Thyroid gland (tissue), 4 donors: ENCODE results near the gene UBE2U. TPM values are rescaled to one million over a fixed set of nuclear protein-coding genes. Genes with fewer than 3 reads are reported as not detected.

ENCODE experiments used
- DNase-seq, 2 donors: peaks; one replicate each; pipeline ENCODE4 v3.0.0-alpha.2; 2019
- H3K27ac ChIP-seq, 3 donors: fragments of 200-600 bp; sonication (generic); 1 replicate in 2 of 3; 2 replicates in 1 of 3; pipeline ENCODE4 v1.5.1; 2016 to 2019; ENCODE audit warnings: mild to moderate bottlenecking in 1 of 3, moderate library complexity in 1 of 3
- H3K27me3 ChIP-seq: fragments of 200-600 bp; sonication (generic); one replicate; pipeline ENCODE4 v1.5.1; 2019
- H3K36me3 ChIP-seq, 2 donors: fragments of 200-600 bp; sonication (generic); one replicate each; pipeline ENCODE4 v1.5.1; 2016 to 2019
- H3K4me1 ChIP-seq, 2 donors: fragments of 200-600 bp; sonication (generic); one replicate each; pipeline ENCODE4 v1.5.1; 2017 to 2019
- H3K4me3 ChIP-seq, 3 donors: fragments of 200-600 bp; sonication (generic); replicated peaks in 1 of 3; 1 replicate in 2 of 3; 2 replicates in 1 of 3; pipeline ENCODE4 v1.5.1; 2016; ENCODE audit warnings: mild to moderate bottlenecking in 1 of 3
- H3K9me3 ChIP-seq: fragments of 200-600 bp; sonication (generic); one replicate; pipeline ENCODE4 v1.5.1; 2017
- POLR2A ChIP-seq, 2 donors: fragments of 450-650 bp; IDR thresholded peaks; one replicate each; pipeline ENCODE4 v1.6.1; 2017; ENCODE audit warnings: antibody characterized with exemption in 2 of 2, mild to moderate bottlenecking in 2 of 2, moderate library complexity in 1 of 2
- WGBS, 2 donors: methylation state at CpG; one replicate each; pipeline ENCODE4 v1.1.5; 2017; 5-methylcytosine and 5-hydroxymethylcytosine counted together
- intact Hi-C: fragments of 100-400 bp; cut with DNase I; formaldehyde crosslinking; loops from one replicate; pipeline ENCODE4 v1.15.1; 2023
- total RNA-seq, 4 donors: library from RNA; depleted of rRNA; stranded (reverse); fragments of >200 nt; gene quantifications; one replicate each; pipeline ENCODE4 v1.2.3, GENCODE V29; 2016
- TF ChIP-seq, protein P1 (sequence below), 6 experiments: fragments of 200-600 bp in 3 of 6; fragments of 450-650 bp in 3 of 6; sonication (generic) in 3 of 6; IDR thresholded peaks; one replicate each; pipeline ENCODE4 v1.5.1; 2016 to 2019; ENCODE audit warnings: antibody characterized with exemption in 6 of 6, mild to moderate bottlenecking in 2 of 6, inconsistent platforms in 1 of 6, moderate library complexity in 1 of 6

UBE2U gene
- total RNA-seq, 4 donors from 2014 or later = not detected

DNA sequence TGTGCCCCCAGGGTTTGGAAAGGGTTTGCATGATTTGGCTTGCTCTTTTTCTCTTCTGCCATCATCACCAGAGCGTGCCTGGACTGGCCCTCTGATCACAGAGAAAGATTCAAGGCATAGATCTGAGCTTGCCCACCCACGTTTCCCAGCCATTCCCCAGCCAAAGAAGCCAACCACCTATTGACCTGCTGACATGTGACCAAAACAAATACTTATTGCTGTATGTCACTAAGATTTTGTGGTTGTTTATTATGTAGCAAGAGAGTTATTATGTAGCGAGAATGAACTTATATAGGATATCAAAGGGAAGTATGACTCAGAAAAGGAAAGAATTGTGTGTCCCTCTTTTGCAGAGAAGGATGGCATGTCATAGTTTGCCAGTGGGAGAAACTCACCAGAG lies 59.9 kb downstream of the UBE2U start:
- Histone ChIP-seq H3K9me3 (no peaks in the 10 kb centered on the region), H3K4me1 (no peaks in the 10 kb centered on the region), H3K4me3 (no peak overlapping the region), H3K27me3 (no peaks in the 10 kb centered on the region), H3K36me3 (no peaks in the 10 kb centered on the region), H3K27ac (no peak overlapping the region)
- intact Hi-C loops = no loop called here
- no peak for TF ChIP-seq POLR2A (IDR thresholded peaks at IDR 0.05)
- WGBS, 2 donors = 88% methylated on average over 3 of the region's 3 CpGs
- no peak for DNase-seq

DNA sequence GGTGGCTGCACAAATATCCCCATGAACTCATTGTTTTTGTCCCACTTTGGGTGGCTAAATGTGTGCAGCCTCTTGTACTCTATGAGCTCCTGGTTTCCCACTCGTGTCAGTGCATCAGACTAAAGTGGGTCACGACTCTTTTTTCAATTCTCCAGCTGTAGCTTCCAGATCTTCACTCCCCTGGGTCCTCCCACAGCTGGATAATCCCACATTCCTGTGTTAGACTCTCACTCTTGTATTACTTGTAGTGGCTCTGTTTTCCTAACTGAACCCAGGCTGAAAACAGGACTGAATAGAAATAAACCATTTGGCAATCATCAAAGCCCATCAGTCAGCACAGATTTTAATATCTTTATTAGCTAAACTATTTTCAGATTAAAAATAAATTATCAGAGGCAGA lies 60.4 kb downstream of the UBE2U start:
- no peaks in the 10 kb centered on the region for H3K4me1 ChIP-seq
- no peak overlapping the region for H3K4me3 ChIP-seq
- DNase-seq = no peak
- intact Hi-C loops = no loop called here
- H3K36me3 ChIP-seq = no peaks in the 10 kb centered on the region
- no peak overlapping the region for H3K27ac ChIP-seq
- H3K9me3 ChIP-seq = no peaks in the 10 kb centered on the region
- WGBS, 2 donors = 50 to 70% methylated on average over 2 of the region's 2 CpGs
- no peaks in the 10 kb centered on the region for H3K27me3 ChIP-seq
- TF ChIP-seq, protein P1, sequence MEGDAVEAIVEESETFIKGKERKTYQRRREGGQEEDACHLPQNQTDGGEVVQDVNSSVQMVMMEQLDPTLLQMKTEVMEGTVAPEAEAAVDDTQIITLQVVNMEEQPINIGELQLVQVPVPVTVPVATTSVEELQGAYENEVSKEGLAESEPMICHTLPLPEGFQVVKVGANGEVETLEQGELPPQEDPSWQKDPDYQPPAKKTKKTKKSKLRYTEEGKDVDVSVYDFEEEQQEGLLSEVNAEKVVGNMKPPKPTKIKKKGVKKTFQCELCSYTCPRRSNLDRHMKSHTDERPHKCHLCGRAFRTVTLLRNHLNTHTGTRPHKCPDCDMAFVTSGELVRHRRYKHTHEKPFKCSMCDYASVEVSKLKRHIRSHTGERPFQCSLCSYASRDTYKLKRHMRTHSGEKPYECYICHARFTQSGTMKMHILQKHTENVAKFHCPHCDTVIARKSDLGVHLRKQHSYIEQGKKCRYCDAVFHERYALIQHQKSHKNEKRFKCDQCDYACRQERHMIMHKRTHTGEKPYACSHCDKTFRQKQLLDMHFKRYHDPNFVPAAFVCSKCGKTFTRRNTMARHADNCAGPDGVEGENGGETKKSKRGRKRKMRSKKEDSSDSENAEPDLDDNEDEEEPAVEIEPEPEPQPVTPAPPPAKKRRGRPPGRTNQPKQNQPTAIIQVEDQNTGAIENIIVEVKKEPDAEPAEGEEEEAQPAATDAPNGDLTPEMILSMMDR (IDR thresholded peaks at IDR 0.05) = no peak
- no peak for TF ChIP-seq POLR2A (IDR thresholded peaks at IDR 0.05)

DNA sequence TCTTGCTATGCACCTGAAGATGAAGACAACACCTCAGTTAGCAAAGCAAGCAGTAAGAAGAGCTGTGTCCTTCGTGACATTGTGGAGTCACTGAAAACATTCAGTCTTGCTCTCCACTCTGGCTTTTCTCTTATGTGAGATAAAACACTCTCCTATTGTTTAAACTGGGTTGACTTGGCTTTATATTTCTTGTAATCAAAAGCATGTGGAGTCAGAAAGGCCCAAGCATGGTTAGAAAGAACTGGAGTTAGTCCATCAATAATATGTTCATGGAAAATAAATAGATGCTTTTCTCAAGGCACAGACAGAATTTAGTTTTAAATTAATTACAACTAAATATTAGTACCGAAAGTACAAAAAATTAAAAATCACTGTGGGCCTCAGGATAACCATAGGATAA lies 61.7 kb downstream of the UBE2U start:
- 77 to 83% methylated on average over 2 of the region's 2 CpGs for WGBS, 2 donors
- Histone ChIP-seq H3K27me3 (no peaks in the 10 kb centered on the region), H3K36me3 (no peaks in the 10 kb centered on the region), H3K27ac (no peak overlapping the region), H3K9me3 (no peaks in the 10 kb centered on the region), H3K4me3 (no peak overlapping the region), H3K4me1 (peaks cover 0 to 5% of the 10 kb centered on the region in 2 donors)
- DNase-seq = no peak
- intact Hi-C loops = no loop called here
- TF ChIP-seq POLR2A (IDR thresholded peaks at IDR 0.05) = no peak
- TF ChIP-seq, protein P1 (IDR thresholded peaks at IDR 0.05) = no peak

GRCh38 chr1:64266991-64267390 lies 63.6 kb downstream of the UBE2U start:
- no peaks in the 10 kb centered on the region for H3K27me3 ChIP-seq
- no peak for TF ChIP-seq POLR2A (IDR thresholded peaks at IDR 0.05)
- no peak overlapping the region for H3K27ac ChIP-seq
- H3K9me3 ChIP-seq = no peaks in the 10 kb centered on the region
- DNase-seq = no peak
- WGBS, 2 donors = 59 to 78% methylated on average over 2 of the region's 2 CpGs
- intact Hi-C loops = no loop called here
- peaks cover 0 to 5% of the 10 kb centered on the region in 2 donors for H3K4me1 ChIP-seq
- H3K36me3 ChIP-seq = no peaks in the 10 kb centered on the region
- H3K4me3 ChIP-seq = no peak overlapping the region

- peak; percentile 71 to 80 for DNase-seq
- H3K4me3 ChIP-seq = no peak overlapping the region
- H3K36me3 ChIP-seq = no peaks in the 10 kb centered on the region
- no peak overlapping the region for H3K27ac ChIP-seq
- WGBS, 2 donors = 52 to 53% methylated on average over 23 of the region's 23 CpGs
- no peaks in the 10 kb centered on the region for H3K27me3 ChIP-seq
- H3K4me1 ChIP-seq = peaks cover 0 to 5% of the 10 kb centered on the region in 2 donors
- no peak for TF ChIP-seq POLR2A (IDR thresholded peaks at IDR 0.05)
- TF ChIP-seq, protein P1 (IDR thresholded peaks at IDR 0.05) = peak; percentile 32 to 87 (median 72)
- no peaks in the 10 kb centered on the region for H3K9me3 ChIP-seq
- intact Hi-C loops = loop anchor here (2.0 kb wide), 1 partner anchor 556 kb away; no protein-coding TSS in a partner anchor
Measured at GRCh38 chr1:64268653-64269557, 65.5 kb downstream of the UBE2U start.

- intact Hi-C loops = loop anchor here (2.0 kb wide), 1 partner anchor 555 kb away; no protein-coding TSS in a partner anchor
- peak; percentile 2 to 10 for DNase-seq
- H3K9me3 ChIP-seq = no peaks in the 10 kb centered on the region
- no peak overlapping the region for H3K27ac ChIP-seq
- WGBS, 2 donors = 60 to 75% methylated on average over 1 of the region's 1 CpG
- no peaks in the 10 kb centered on the region for H3K36me3 ChIP-seq
- H3K4me3 ChIP-seq = no peak overlapping the region
- TF ChIP-seq, protein P1 (IDR thresholded peaks at IDR 0.05) = no peak
- TF ChIP-seq POLR2A (IDR thresholded peaks at IDR 0.05) = no peak
- peaks cover 0 to 5% of the 10 kb centered on the region in 2 donors for H3K4me1 ChIP-seq
- no peaks in the 10 kb centered on the region for H3K27me3 ChIP-seq
Measured at GRCh38 chr1:64269558-64269884, 66.1 kb downstream of the UBE2U start.
